ENCODE data around the gene TSR3. TPM values are rescaled to one million over a fixed set of nuclear protein-coding genes. Genes with fewer than 3 reads are reported as not detected.

Gene TSR3
- total RNA-seq, 3 donors from 2014 or later (not counting 1 experiment from before 2014, with no cell fraction given), result 29.4 to 34.7 (median 29.7) TPM

GRCh38 chr16:1375741-1376410 is 24.2 kb upstream of the TSR3 start:
- Histone ChIP-seq H3K27ac (ENCODE audit: low read length) (no peak overlapping the region), H3K4me3 (ENCODE audit: low read length) (no peak overlapping the region), H3K27me3 (ENCODE audit: control insufficient read depth, insufficient read depth, low read length) (no peaks in the 10 kb centered on the region), H3K9me3 (ENCODE audit: control insufficient read depth, insufficient read depth, low read length) (no peaks in the 10 kb centered on the region), H3K36me3 (ENCODE audit: control insufficient read depth, insufficient read depth, low read length) (peaks cover 17% of the 10 kb centered on the region), H3K4me1 (ENCODE audit: control insufficient read depth, insufficient read depth, low read length) (peaks cover 19% of the 10 kb centered on the region)
- DNase-seq, result no peak
- H3K4me1 Mint-ChIP-seq, result peaks cover 6 to 28% of the 10 kb centered on the region in 2 donors
- H3K36me3 Mint-ChIP-seq, result no peaks in the 10 kb centered on the region
- H3K4me3 Mint-ChIP-seq, result no peak overlapping the region
- H3K27ac Mint-ChIP-seq, result peak overlapping the region in 1 of 2 donors; percentile 70
- 95% methylated on average over 19 of the region's 19 CpGs for WGBS (ENCODE audit: insufficient coverage)
- no peaks in the 10 kb centered on the region for H3K27me3 Mint-ChIP-seq (ENCODE audit: low read depth in 2 of 2)
- ATAC-seq, result no peak
- intact Hi-C loops (cut with micrococcal nuclease), result loop anchor here (5.0 kb wide), 1 partner anchor 41 kb away; no protein-coding TSS in a partner anchor
- no peaks in the 10 kb centered on the region for H3K9me3 Mint-ChIP-seq
- TF ChIP-seq CTCF (IDR thresholded peaks at IDR 0.05), result no peak

GRCh38 chr16:1375298-1375640 is 23.6 kb upstream of the TSR3 start:
- Histone ChIP-seq H3K27ac (ENCODE audit: low read length) (no peak overlapping the region), H3K4me1 (ENCODE audit: control insufficient read depth, insufficient read depth, low read length) (peaks cover 17% of the 10 kb centered on the region), H3K9me3 (ENCODE audit: control insufficient read depth, insufficient read depth, low read length) (no peaks in the 10 kb centered on the region), H3K27me3 (ENCODE audit: control insufficient read depth, insufficient read depth, low read length) (no peaks in the 10 kb centered on the region), H3K4me3 (ENCODE audit: low read length) (no peak overlapping the region), H3K36me3 (ENCODE audit: control insufficient read depth, insufficient read depth, low read length) (peaks cover 15% of the 10 kb centered on the region)
- WGBS (ENCODE audit: insufficient coverage), result 93% methylated on average over 24 of the region's 24 CpGs
- no peak for ATAC-seq
- H3K27me3 Mint-ChIP-seq (ENCODE audit: low read depth in 2 of 2), result no peaks in the 10 kb centered on the region
- no peak overlapping the region for H3K4me3 Mint-ChIP-seq
- DNase-seq, result no peak
- H3K4me1 Mint-ChIP-seq, result peaks cover 6 to 27% of the 10 kb centered on the region in 2 donors
- no peak for TF ChIP-seq CTCF (IDR thresholded peaks at IDR 0.05)
- H3K9me3 Mint-ChIP-seq, result no peaks in the 10 kb centered on the region
- no peak overlapping the region for H3K27ac Mint-ChIP-seq
- intact Hi-C loops (cut with micrococcal nuclease), result loop anchor here (5.0 kb wide), 1 partner anchor 42 kb away; no protein-coding TSS in a partner anchor
- no peaks in the 10 kb centered on the region for H3K36me3 Mint-ChIP-seq

GRCh38 chr16:1374418-1375297 is 23.0 kb upstream of the TSR3 start:
- Histone ChIP-seq H3K27ac (ENCODE audit: low read length) (no peak overlapping the region), H3K9me3 (ENCODE audit: control insufficient read depth, insufficient read depth, low read length) (no peaks in the 10 kb centered on the region), H3K27me3 (ENCODE audit: control insufficient read depth, insufficient read depth, low read length) (no peaks in the 10 kb centered on the region), H3K36me3 (ENCODE audit: control insufficient read depth, insufficient read depth, low read length) (peaks cover 20% of the 10 kb centered on the region), H3K4me3 (ENCODE audit: low read length) (no peak overlapping the region), H3K4me1 (ENCODE audit: control insufficient read depth, insufficient read depth, low read length) (peaks cover 11% of the 10 kb centered on the region)
- intact Hi-C loops (cut with micrococcal nuclease), result loop anchor here (5.0 kb wide), 1 partner anchor 43 kb away; no protein-coding TSS in a partner anchor
- no peak overlapping the region for H3K4me3 Mint-ChIP-seq
- peaks cover 6 to 21% of the 10 kb centered on the region in 2 donors for H3K4me1 Mint-ChIP-seq
- no peak for TF ChIP-seq CTCF (IDR thresholded peaks at IDR 0.05)
- H3K27ac Mint-ChIP-seq, result no peak overlapping the region
- H3K36me3 Mint-ChIP-seq, result no peaks in the 10 kb centered on the region
- ATAC-seq (no peak), DNase-seq (no peak)
- WGBS (ENCODE audit: insufficient coverage), result 97% methylated on average over 46 of the region's 46 CpGs
- H3K27me3 Mint-ChIP-seq (ENCODE audit: low read depth in 2 of 2), result no peaks in the 10 kb centered on the region
- H3K9me3 Mint-ChIP-seq, result no peaks in the 10 kb centered on the region
